K562 (cell line): ENCODE data around the gene SON. TPM values are rescaled to one million over a fixed set of nuclear protein-coding genes. Genes with fewer than 3 reads are reported as not detected.

Source experiments
- POLR2B ChIP-seq: fragments of 450-650 bp; IDR thresholded peaks from 2 replicates; pipeline ENCODE4 v1.6.1; 2018; ENCODE audit warnings: low read depth; ENCODE audit not compliant: partially characterized antibody
- polyA plus RNA-seq, 8 experiments: library from polyadenylated mRNA; depleted of rRNA in 4 of 8; stranded (reverse) in 5 of 8; unstranded in 3 of 8; fragments of >200 nt; fragmentation: Nextera tagmentation in 2 of 8; fragmentation: Illumina TruSeq in 1 of 8; extraction: Ambion mirVana in 2 of 8; extraction: Trizol in 1 of 8; gene quantifications; 2 replicates each; pipeline versions ENCODE4 v1.2.1 to v1.2.3, GENCODE V29; 2011 to 2014; ENCODE audit warnings: inconsistent platforms in 1 of 8, missing spikeins in 1 of 8
- total RNA-seq, 7 experiments: library from RNA; depleted of rRNA in 6 of 7; stranded (reverse); fragments of >200 nt in 6 of 7; fragmentation: Illumina TruSeq in 2 of 7; extraction: Trizol in 2 of 7; gene quantifications; 2 replicates each; pipeline versions ENCODE4 v1.2.1 to v1.2.3, GENCODE V29; 2011 to 2021; ENCODE audit warnings: low replicate concordance in 1 of 7
- TF ChIP-seq, protein P1 (sequence below): fragments of 450-650 bp; IDR thresholded peaks from 2 replicates; pipeline ENCODE4 v1.6.1; 2016; ENCODE audit warnings: mild to moderate bottlenecking, moderate library complexity

Gene SON
- total and polyA plus RNA-seq, 9 of the 15 experiments (the other 6 are each of a cell fraction or from before 2014, with no cell fraction given), result 105 to 742 (median 187) TPM

DNA sequence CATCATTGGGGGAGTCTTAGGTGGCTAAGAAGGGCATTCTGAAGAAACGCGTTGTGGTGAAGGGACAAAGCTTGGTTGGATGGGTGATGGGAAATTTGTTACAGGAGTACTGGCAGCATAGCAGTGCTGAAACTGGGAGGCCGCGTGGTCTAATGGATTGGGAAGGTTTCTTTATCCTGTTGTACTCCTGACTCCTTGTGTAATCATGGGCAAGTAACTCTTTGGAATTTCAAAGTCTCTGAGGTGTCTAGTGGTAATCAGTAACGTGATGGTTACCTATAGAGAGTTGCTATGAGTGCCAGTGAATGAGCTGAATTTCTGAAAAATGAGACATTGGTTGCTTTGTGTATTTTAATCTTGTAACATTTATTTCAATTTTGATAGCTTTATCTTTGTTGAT is 27.2 kb downstream of the SON start (continued):
- TF ChIP-seq, protein P1, sequence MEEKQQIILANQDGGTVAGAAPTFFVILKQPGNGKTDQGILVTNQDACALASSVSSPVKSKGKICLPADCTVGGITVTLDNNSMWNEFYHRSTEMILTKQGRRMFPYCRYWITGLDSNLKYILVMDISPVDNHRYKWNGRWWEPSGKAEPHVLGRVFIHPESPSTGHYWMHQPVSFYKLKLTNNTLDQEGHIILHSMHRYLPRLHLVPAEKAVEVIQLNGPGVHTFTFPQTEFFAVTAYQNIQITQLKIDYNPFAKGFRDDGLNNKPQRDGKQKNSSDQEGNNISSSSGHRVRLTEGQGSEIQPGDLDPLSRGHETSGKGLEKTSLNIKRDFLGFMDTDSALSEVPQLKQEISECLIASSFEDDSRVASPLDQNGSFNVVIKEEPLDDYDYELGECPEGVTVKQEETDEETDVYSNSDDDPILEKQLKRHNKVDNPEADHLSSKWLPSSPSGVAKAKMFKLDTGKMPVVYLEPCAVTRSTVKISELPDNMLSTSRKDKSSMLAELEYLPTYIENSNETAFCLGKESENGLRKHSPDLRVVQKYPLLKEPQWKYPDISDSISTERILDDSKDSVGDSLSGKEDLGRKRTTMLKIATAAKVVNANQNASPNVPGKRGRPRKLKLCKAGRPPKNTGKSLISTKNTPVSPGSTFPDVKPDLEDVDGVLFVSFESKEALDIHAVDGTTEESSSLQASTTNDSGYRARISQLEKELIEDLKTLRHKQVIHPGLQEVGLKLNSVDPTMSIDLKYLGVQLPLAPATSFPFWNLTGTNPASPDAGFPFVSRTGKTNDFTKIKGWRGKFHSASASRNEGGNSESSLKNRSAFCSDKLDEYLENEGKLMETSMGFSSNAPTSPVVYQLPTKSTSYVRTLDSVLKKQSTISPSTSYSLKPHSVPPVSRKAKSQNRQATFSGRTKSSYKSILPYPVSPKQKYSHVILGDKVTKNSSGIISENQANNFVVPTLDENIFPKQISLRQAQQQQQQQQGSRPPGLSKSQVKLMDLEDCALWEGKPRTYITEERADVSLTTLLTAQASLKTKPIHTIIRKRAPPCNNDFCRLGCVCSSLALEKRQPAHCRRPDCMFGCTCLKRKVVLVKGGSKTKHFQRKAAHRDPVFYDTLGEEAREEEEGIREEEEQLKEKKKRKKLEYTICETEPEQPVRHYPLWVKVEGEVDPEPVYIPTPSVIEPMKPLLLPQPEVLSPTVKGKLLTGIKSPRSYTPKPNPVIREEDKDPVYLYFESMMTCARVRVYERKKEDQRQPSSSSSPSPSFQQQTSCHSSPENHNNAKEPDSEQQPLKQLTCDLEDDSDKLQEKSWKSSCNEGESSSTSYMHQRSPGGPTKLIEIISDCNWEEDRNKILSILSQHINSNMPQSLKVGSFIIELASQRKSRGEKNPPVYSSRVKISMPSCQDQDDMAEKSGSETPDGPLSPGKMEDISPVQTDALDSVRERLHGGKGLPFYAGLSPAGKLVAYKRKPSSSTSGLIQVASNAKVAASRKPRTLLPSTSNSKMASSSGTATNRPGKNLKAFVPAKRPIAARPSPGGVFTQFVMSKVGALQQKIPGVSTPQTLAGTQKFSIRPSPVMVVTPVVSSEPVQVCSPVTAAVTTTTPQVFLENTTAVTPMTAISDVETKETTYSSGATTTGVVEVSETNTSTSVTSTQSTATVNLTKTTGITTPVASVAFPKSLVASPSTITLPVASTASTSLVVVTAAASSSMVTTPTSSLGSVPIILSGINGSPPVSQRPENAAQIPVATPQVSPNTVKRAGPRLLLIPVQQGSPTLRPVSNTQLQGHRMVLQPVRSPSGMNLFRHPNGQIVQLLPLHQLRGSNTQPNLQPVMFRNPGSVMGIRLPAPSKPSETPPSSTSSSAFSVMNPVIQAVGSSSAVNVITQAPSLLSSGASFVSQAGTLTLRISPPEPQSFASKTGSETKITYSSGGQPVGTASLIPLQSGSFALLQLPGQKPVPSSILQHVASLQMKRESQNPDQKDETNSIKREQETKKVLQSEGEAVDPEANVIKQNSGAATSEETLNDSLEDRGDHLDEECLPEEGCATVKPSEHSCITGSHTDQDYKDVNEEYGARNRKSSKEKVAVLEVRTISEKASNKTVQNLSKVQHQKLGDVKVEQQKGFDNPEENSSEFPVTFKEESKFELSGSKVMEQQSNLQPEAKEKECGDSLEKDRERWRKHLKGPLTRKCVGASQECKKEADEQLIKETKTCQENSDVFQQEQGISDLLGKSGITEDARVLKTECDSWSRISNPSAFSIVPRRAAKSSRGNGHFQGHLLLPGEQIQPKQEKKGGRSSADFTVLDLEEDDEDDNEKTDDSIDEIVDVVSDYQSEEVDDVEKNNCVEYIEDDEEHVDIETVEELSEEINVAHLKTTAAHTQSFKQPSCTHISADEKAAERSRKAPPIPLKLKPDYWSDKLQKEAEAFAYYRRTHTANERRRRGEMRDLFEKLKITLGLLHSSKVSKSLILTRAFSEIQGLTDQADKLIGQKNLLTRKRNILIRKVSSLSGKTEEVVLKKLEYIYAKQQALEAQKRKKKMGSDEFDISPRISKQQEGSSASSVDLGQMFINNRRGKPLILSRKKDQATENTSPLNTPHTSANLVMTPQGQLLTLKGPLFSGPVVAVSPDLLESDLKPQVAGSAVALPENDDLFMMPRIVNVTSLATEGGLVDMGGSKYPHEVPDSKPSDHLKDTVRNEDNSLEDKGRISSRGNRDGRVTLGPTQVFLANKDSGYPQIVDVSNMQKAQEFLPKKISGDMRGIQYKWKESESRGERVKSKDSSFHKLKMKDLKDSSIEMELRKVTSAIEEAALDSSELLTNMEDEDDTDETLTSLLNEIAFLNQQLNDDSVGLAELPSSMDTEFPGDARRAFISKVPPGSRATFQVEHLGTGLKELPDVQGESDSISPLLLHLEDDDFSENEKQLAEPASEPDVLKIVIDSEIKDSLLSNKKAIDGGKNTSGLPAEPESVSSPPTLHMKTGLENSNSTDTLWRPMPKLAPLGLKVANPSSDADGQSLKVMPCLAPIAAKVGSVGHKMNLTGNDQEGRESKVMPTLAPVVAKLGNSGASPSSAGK, result no peak
- TF ChIP-seq POLR2B, result peak; percentile 16
- TF ChIP-seq, all 486 proteins: peak for 1
